CD14-positive monocyte (primary cell): Measurements from ENCODE around the gene BMPER. TPM values are rescaled to one million over a fixed set of nuclear protein-coding genes. Genes with fewer than 3 reads are reported as not detected.

Source experiments
- DNase-seq, 3 donors: peaks; one replicate each; pipeline ENCODE4 v3.0.0-alpha.2; 2011 to 2022
- H2AFZ ChIP-seq: 2 replicates; pipeline ENCODE4 v1.6.0; 2012; ENCODE audit warnings: mild to moderate bottlenecking, low read depth, low read length, inconsistent platforms; ENCODE audit not compliant: insufficient read depth, poor library complexity, severe bottlenecking
- H3K27ac ChIP-seq, 2 donors: 1 replicate in 1 of 2; 2 replicates in 1 of 2; pipeline ENCODE4 v1.5.1; 2012 to 2013; ENCODE audit warnings: low read length in 2 of 2, control low read depth in 1 of 2, inconsistent platforms in 1 of 2, low read depth in 1 of 2, mild to moderate bottlenecking in 1 of 2
- H3K27me3 ChIP-seq, 2 donors: one replicate each; pipeline versions ENCODE4 v1.6.0 to v1.6.1; 2011 to 2013; ENCODE audit warnings: low read length in 2 of 2; ENCODE audit not compliant: control insufficient read depth in 2 of 2, insufficient read depth in 2 of 2
- H3K36me3 ChIP-seq, 2 donors: replicated peaks in 1 of 2; 1 replicate in 1 of 2; 2 replicates in 1 of 2; pipeline versions ENCODE4 v1.5.1 to v1.6.1; 2012 to 2013; ENCODE audit warnings: low read length in 2 of 2, control low read depth in 1 of 2, inconsistent platforms in 1 of 2, mild to moderate bottlenecking in 1 of 2; ENCODE audit not compliant: insufficient read depth in 2 of 2, control insufficient read depth in 1 of 2
- H3K4me1 ChIP-seq, 2 donors: 1 replicate in 1 of 2; 2 replicates in 1 of 2; pipeline versions ENCODE4 v1.5.1 to v1.6.1; 2012 to 2013; ENCODE audit warnings: low read length in 2 of 2, control low read depth in 1 of 2, inconsistent platforms in 1 of 2, mild to moderate bottlenecking in 1 of 2, moderate library complexity in 1 of 2; ENCODE audit not compliant: insufficient read depth in 2 of 2, control insufficient read depth in 1 of 2
- H3K4me2 ChIP-seq: replicated peaks from 2 replicates; pipeline ENCODE3; 2012; ENCODE audit warnings: low read length, moderate library complexity, mild to moderate bottlenecking; ENCODE audit not compliant: poor library complexity, severe bottlenecking; ENCODE audit errors: extremely low read depth
- H3K4me3 ChIP-seq, 3 experiments: fragments of 200-600 bp in 1 of 3; sonication (generic) in 1 of 3; replicated peaks in 1 of 3; 1 replicate in 2 of 3; 2 replicates in 1 of 3; pipeline ENCODE4 v1.5.1; 2011 to 2013; ENCODE audit warnings: low read length in 3 of 3, mild to moderate bottlenecking in 3 of 3, control low read depth in 2 of 3, low read depth in 2 of 3, inconsistent platforms in 1 of 3, moderate library complexity in 1 of 3
- H3K79me2 ChIP-seq: 2 replicates; pipeline ENCODE4 v1.6.0; 2012; ENCODE audit warnings: mild to moderate bottlenecking, control low read depth, inconsistent platforms, low read length, moderate library complexity; ENCODE audit not compliant: insufficient read depth
- H3K9ac ChIP-seq: 2 replicates; pipeline ENCODE4 v1.6.0; 2017; ENCODE audit warnings: low read length, mild to moderate bottlenecking; ENCODE audit not compliant: insufficient read depth, poor library complexity, severe bottlenecking
- H3K9me3 ChIP-seq, 2 donors: replicated peaks in 1 of 2; 1 replicate in 1 of 2; 2 replicates in 1 of 2; pipeline versions ENCODE4 v1.5.1 to v1.6.1; 2012 to 2013; ENCODE audit warnings: low read length in 2 of 2, control low read depth in 1 of 2; ENCODE audit not compliant: control insufficient read depth in 1 of 2, insufficient read depth in 1 of 2
- H4K20me1 ChIP-seq: 2 replicates; pipeline ENCODE4 v1.6.0; 2012; ENCODE audit warnings: mild to moderate bottlenecking, low read length, control low read depth, moderate library complexity; ENCODE audit not compliant: insufficient read depth
- H3K27ac Mint-ChIP-seq, 7 donors: one replicate each; pipeline ENCODE4 v1.8.0; 2020; ENCODE audit warnings: mild to moderate bottlenecking in 7 of 7, mixed read lengths in 7 of 7, moderate library complexity in 6 of 7, inconsistent platforms in 2 of 7
- H3K27me3 Mint-ChIP-seq, 3 donors: one replicate each; pipeline ENCODE4 v1.8.0; 2021 to 2022; ENCODE audit warnings: low read depth in 3 of 3, mild to moderate bottlenecking in 3 of 3, mixed read lengths in 3 of 3, moderate library complexity in 3 of 3, inconsistent platforms in 1 of 3
- H3K36me3 Mint-ChIP-seq, 2 donors: one replicate each; pipeline ENCODE4 v1.8.0; 2020; ENCODE audit warnings: mixed read lengths in 2 of 2, inconsistent platforms in 1 of 2, mild to moderate bottlenecking in 1 of 2
- H3K4me1 Mint-ChIP-seq: one replicate; pipeline ENCODE4 v1.8.0; 2020; ENCODE audit warnings: mild to moderate bottlenecking, mixed read lengths
- H3K4me3 Mint-ChIP-seq, 2 donors: one replicate each; pipeline ENCODE4 v1.8.0; 2020; ENCODE audit warnings: mild to moderate bottlenecking in 2 of 2, mixed read lengths in 2 of 2, moderate library complexity in 1 of 2
- H3K9me3 Mint-ChIP-seq, 7 donors: one replicate each; pipeline ENCODE4 v1.8.0; 2020 to 2022; ENCODE audit warnings: mixed read lengths in 7 of 7, mild to moderate bottlenecking in 6 of 7, moderate library complexity in 6 of 7, inconsistent platforms in 2 of 7
- whole genome bisulfite sequencing: methylation state at CpG from one replicate; pipeline ENCODE4 v1.1.5; 2013; ENCODE audit warnings: missing lambda C conversion rate; ENCODE audit not compliant: insufficient coverage; 5-methylcytosine and 5-hydroxymethylcytosine counted together
- intact Hi-C, 2 donors: fragments of 100-400 bp; cut with micrococcal nuclease; formaldehyde crosslinking; loops; one replicate each; pipeline versions ENCODE4 v1.15.0 to v1.15.1; 2023
- polyA plus RNA-seq, 3 donors: library from polyadenylated mRNA; depleted of rRNA in 1 of 3; unstranded in 2 of 3; stranded (reverse) in 1 of 3; fragments of 300-500 nt in 2 of 3; fragments of >200 nt in 1 of 3; fragmentation: Illumina TruSeq in 2 of 3; gene quantifications; 1 replicate in 2 of 3; 2 replicates in 1 of 3; pipeline ENCODE4 v1.2.3, GENCODE V29; 2012 to 2021
- TF ChIP-seq, protein P1 (sequence below): fragments of 200-600 bp; IDR thresholded peaks from one replicate; pipeline ENCODE4 v1.8.0; 2022; ENCODE audit warnings: antibody characterized with exemption, mild to moderate bottlenecking

BMPER gene
- polyA plus RNA-seq, 3 donors = not detected

DNA sequence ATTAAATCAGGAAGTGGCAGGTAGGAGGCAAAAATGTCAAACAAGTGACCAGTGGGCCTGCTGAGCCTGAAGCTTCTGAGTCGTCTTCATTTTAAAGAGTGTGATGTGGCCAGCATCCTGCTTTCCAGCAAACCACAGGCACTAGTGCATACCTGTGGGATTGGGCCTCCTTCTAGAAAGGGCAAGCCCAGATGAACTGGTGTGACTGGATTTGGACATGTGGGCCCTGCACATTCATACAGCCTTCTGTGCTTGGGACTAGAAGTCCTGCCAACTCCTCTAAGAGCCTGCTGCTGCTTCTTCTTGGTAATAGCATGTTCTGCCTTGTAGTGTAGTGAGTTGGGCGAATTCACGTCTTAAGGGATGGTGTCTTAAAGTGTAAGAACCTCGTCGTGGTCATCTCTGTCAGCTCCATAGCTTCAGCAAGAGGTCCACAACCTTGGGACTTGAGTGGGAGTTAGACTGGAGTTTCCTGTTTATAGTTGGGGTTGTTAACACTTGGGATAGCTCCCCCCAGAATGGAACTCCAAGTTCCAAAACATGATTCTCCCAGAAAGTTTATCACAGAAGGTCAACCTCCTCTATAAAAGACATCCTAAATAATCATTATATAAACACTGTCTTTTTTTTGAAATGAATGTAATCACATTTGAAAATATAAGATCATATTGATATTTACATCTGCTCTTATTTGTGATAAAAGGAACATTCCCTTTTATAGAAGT, 11.2 kb downstream of the BMPER start:
- H3K27me3 Mint-ChIP-seq = peaks cover 2 to 7% (median 2%) of the 10 kb centered on the region in 3 donors
- H3K4me1 ChIP-seq = no peaks in the 10 kb centered on the region
- H3K4me2 ChIP-seq = no peak overlapping the region
- no peak overlapping the region for H3K27ac Mint-ChIP-seq
- intact Hi-C loops = no loop called here
- H3K27ac ChIP-seq = no peak overlapping the region
- no peaks in the 10 kb centered on the region for H3K9me3 ChIP-seq
- no peak overlapping the region for H2AFZ ChIP-seq
- no peak overlapping the region for H3K4me3 Mint-ChIP-seq
- no peak overlapping the region for H3K4me3 ChIP-seq
- no peaks in the 10 kb centered on the region for H3K4me1 Mint-ChIP-seq
- no peak overlapping the region for H3K9ac ChIP-seq
- H3K27me3 ChIP-seq = peaks cover 0 to 3% of the 10 kb centered on the region in 2 donors
- TF ChIP-seq, protein P1, sequence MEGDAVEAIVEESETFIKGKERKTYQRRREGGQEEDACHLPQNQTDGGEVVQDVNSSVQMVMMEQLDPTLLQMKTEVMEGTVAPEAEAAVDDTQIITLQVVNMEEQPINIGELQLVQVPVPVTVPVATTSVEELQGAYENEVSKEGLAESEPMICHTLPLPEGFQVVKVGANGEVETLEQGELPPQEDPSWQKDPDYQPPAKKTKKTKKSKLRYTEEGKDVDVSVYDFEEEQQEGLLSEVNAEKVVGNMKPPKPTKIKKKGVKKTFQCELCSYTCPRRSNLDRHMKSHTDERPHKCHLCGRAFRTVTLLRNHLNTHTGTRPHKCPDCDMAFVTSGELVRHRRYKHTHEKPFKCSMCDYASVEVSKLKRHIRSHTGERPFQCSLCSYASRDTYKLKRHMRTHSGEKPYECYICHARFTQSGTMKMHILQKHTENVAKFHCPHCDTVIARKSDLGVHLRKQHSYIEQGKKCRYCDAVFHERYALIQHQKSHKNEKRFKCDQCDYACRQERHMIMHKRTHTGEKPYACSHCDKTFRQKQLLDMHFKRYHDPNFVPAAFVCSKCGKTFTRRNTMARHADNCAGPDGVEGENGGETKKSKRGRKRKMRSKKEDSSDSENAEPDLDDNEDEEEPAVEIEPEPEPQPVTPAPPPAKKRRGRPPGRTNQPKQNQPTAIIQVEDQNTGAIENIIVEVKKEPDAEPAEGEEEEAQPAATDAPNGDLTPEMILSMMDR = no peak
- DNase-seq = no peak
- no peaks in the 10 kb centered on the region for H4K20me1 ChIP-seq
- 100% methylated on average over 5 of the region's 5 CpGs for WGBS
- no peaks in the 10 kb centered on the region for H3K36me3 Mint-ChIP-seq
- peaks cover 0 to 9% (median 0%) of the 10 kb centered on the region in 7 donors for H3K9me3 Mint-ChIP-seq
- H3K79me2 ChIP-seq = no peaks in the 10 kb centered on the region
- no peaks in the 10 kb centered on the region for H3K36me3 ChIP-seq

DNA sequence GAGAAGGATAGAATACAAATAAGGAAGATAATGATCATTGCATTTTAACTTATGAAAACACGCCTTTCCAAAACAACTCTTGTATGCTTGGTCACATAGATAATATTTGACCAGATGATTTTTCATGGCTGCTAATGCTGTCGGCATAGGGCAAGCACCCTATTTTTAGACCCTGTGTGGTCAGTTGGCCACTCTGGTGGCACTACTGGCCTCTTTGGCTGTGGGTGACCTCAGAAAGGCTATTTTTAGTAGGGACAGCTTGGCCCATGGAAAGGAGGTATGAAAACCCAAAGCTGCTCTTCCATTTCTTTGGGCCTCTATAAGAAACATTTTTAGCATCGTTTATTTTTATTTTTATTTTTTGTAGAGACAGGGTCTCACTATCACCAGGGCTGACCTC, 12.3 kb downstream of the BMPER start:
- Histone ChIP-seq H4K20me1 (no peaks in the 10 kb centered on the region), H3K27ac (no peak overlapping the region), H3K79me2 (no peaks in the 10 kb centered on the region), H3K36me3 (no peaks in the 10 kb centered on the region), H3K4me2 (no peak overlapping the region), H2AFZ (no peak overlapping the region), H3K27me3 (no peaks in the 10 kb centered on the region), H3K9me3 (no peaks in the 10 kb centered on the region), H3K4me1 (no peaks in the 10 kb centered on the region), H3K4me3 (no peak overlapping the region), H3K9ac (no peak overlapping the region)
- H3K4me3 Mint-ChIP-seq = no peak overlapping the region
- 100% methylated on average over 1 of the region's 3 CpGs for WGBS
- H3K4me1 Mint-ChIP-seq = no peaks in the 10 kb centered on the region
- H3K27ac Mint-ChIP-seq = no peak overlapping the region
- peaks cover 0 to 9% (median 0%) of the 10 kb centered on the region in 7 donors for H3K9me3 Mint-ChIP-seq
- no peaks in the 10 kb centered on the region for H3K36me3 Mint-ChIP-seq
- peaks cover 2 to 9% (median 4%) of the 10 kb centered on the region in 3 donors for H3K27me3 Mint-ChIP-seq
- intact Hi-C loops = no loop called here
- DNase-seq = no peak
- TF ChIP-seq, protein P1 = no peak
